HUES6 (cell line): Measurements from ENCODE around the gene SLC7A6.

Experiments
- H3K27ac ChIP-seq: 2 replicates; pipeline ENCODE4 v1.7.0; 2013; ENCODE audit warnings: low read depth, mild to moderate bottlenecking, low read length, inconsistent platforms
- H3K27me3 ChIP-seq: 2 replicates; pipeline ENCODE4 v1.6.1; 2013; ENCODE audit warnings: low read length; ENCODE audit not compliant: control insufficient read depth, insufficient read depth
- H3K36me3 ChIP-seq: 2 replicates; pipeline ENCODE4 v1.6.1; 2013; ENCODE audit warnings: low read length; ENCODE audit not compliant: control insufficient read depth, insufficient read depth
- H3K4me1 ChIP-seq: 2 replicates; pipeline ENCODE4 v1.6.1; 2013; ENCODE audit warnings: low read length; ENCODE audit not compliant: control insufficient read depth, insufficient read depth
- H3K4me3 ChIP-seq: 2 replicates; pipeline ENCODE4 v1.5.1; 2013; ENCODE audit warnings: low read depth, low read length
- H3K9ac ChIP-seq: one replicate; pipeline ENCODE4 v1.6.1; 2013; ENCODE audit warnings: mild to moderate bottlenecking, low read length
- H3K9me3 ChIP-seq: 2 replicates; pipeline ENCODE4 v1.6.1; 2013; ENCODE audit warnings: low read depth, low read length; ENCODE audit not compliant: control insufficient read depth, insufficient read depth

The SLC7A6 gene

GRCh38 chr16:68349838-68350410 is 85.6 kb downstream of the SLC7A6 start:
- H3K9ac ChIP-seq: no peak overlapping the region
- no peaks in the 10 kb centered on the region for H3K4me1 ChIP-seq
- no peaks in the 10 kb centered on the region for H3K9me3 ChIP-seq
- no peak overlapping the region for H3K4me3 ChIP-seq
- no peaks in the 10 kb centered on the region for H3K27me3 ChIP-seq
- H3K36me3 ChIP-seq: peaks cover 98% of the 10 kb centered on the region
- no peak overlapping the region for H3K27ac ChIP-seq

- Histone ChIP-seq H3K4me1 (no peaks in the 10 kb centered on the region), H3K9me3 (no peaks in the 10 kb centered on the region), H3K27me3 (no peaks in the 10 kb centered on the region), H3K9ac (no peak overlapping the region), H3K4me3 (no peak overlapping the region), H3K36me3 (peaks cover 98% of the 10 kb centered on the region), H3K27ac (no peak overlapping the region)
Observed at GRCh38 chr16:68350813-68351350, 86.6 kb downstream of the SLC7A6 start.
